BE2C (cell line): ENCODE data around the gene DIPK2B.
A peak's percentile ranks its signal among the peaks of the same experiment; 100 is the strongest.

Experiments
- DNase-seq: peaks from one replicate; pipeline ENCODE4 v3.0.0-alpha.2; 2020
- H3K27me3 ChIP-seq: fragments of 250-450 bp; sonication (Bioruptor Pico); 2 replicates; pipeline ENCODE4 v1.5.1; 2020; ENCODE audit warnings: mild to moderate bottlenecking
- H3K36me3 ChIP-seq: fragments of 250-450 bp; sonication (Bioruptor Pico); 2 replicates; pipeline ENCODE4 v1.5.1; 2020; ENCODE audit warnings: mild to moderate bottlenecking
- H3K4me1 ChIP-seq: fragments of 250-450 bp; sonication (Bioruptor Pico); 2 replicates; pipeline ENCODE4 v1.5.1; 2020
- H3K4me3 ChIP-seq: 2 replicates; pipeline ENCODE4 v1.5.1; 2011; ENCODE audit warnings: low read depth, low read length
- H3K9me3 ChIP-seq: fragments of 250-450 bp; sonication (Bioruptor Pico); 2 replicates; pipeline ENCODE4 v1.5.1; 2020
- CTCF ChIP-seq: IDR thresholded peaks from 2 replicates; pipeline ENCODE4 v1.5.1; 2012; ENCODE audit warnings: mild to moderate bottlenecking, low read depth, low read length

Gene DIPK2B

GRCh38 chrX:45196701-45197100 is 4.0 kb downstream of the DIPK2B start:
- no peaks in the 10 kb centered on the region for H3K4me1 ChIP-seq
- H3K9me3 ChIP-seq = no peaks in the 10 kb centered on the region
- no peak overlapping the region for H3K4me3 ChIP-seq
- DNase-seq = no peak
- no peaks in the 10 kb centered on the region for H3K36me3 ChIP-seq
- H3K27me3 ChIP-seq = no peaks in the 10 kb centered on the region; the same call in 1 of the 2 replicates
- no peak for TF ChIP-seq CTCF

- Histone ChIP-seq H3K9me3 (no peaks in the 10 kb centered on the region), H3K4me3 (no peak overlapping the region), H3K36me3 (no peaks in the 10 kb centered on the region), H3K4me1 (no peaks in the 10 kb centered on the region), H3K27me3 (no peaks in the 10 kb centered on the region)
- no peak for TF ChIP-seq CTCF
- no peak for DNase-seq
These were observed 8.8 kb downstream of the DIPK2B start for GRCh38 chrX:45191820-45192409.

GRCh38 chrX:45191383-45191782 is 9.3 kb downstream of the DIPK2B start:
- H3K4me1 ChIP-seq = no peaks in the 10 kb centered on the region

GRCh38 chrX:45187731-45188130 is 12.9 kb downstream of the DIPK2B start:
- no peaks in the 10 kb centered on the region for H3K27me3 ChIP-seq
- H3K4me1 ChIP-seq = no peaks in the 10 kb centered on the region
- H3K36me3 ChIP-seq = no peaks in the 10 kb centered on the region
- no peaks in the 10 kb centered on the region for H3K9me3 ChIP-seq
- no peak for DNase-seq
- TF ChIP-seq CTCF = no peak
- H3K4me3 ChIP-seq = peak overlapping the region; percentile 67

More at GRCh38 chrX:45191383-45191782, 9.3 kb downstream of the DIPK2B start:
- Histone ChIP-seq H3K27me3 (no peaks in the 10 kb centered on the region), H3K4me3 (no peak overlapping the region), H3K9me3 (no peaks in the 10 kb centered on the region), H3K36me3 (no peaks in the 10 kb centered on the region)
- TF ChIP-seq CTCF = no peak
- DNase-seq = no peak

GRCh38 chrX:45186643-45187026 is 14.0 kb downstream of the DIPK2B start:
- no peaks in the 10 kb centered on the region for H3K27me3 ChIP-seq
- no peaks in the 10 kb centered on the region for H3K9me3 ChIP-seq
- H3K4me1 ChIP-seq = no peaks in the 10 kb centered on the region
- H3K4me3 ChIP-seq = no peak overlapping the region
- TF ChIP-seq CTCF = no peak
- no peaks in the 10 kb centered on the region for H3K36me3 ChIP-seq
- DNase-seq = no peak

GRCh38 chrX:45184211-45184610 is 16.5 kb downstream of the DIPK2B start:
- Histone ChIP-seq H3K27me3 (no peaks in the 10 kb centered on the region), H3K4me1 (no peaks in the 10 kb centered on the region), H3K4me3 (no peak overlapping the region), H3K36me3 (no peaks in the 10 kb centered on the region), H3K9me3 (no peaks in the 10 kb centered on the region)
- TF ChIP-seq CTCF = no peak
- no peak for DNase-seq
